ENCODE measurements around the gene KCNMB2.

DNA sequence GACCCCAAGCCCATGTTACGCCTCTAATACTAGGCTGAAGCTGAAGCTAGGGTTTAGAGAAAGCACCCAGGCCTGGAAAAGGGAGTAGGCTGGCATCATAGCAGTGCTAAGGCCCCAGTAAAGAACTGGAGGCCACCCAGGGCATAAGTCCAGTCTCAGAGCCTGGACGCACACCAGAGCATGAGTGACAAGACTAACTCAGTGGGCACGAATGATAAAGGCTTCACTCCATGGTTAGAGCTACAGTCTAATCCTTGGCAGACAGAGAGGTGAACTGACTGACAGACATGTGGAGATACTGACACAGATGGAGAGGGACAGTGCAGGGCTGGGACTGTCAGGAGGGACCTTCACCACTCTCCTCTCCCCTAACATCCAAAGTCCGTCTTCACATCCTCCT is 139.8 kb downstream of the KCNMB2 start:
- TF ChIP-seq EZH2 (IDR thresholded peaks at IDR 0.05; ENCODE audit: low read length, unreplicated experiment) (no peak), CTCF (conservative IDR thresholded peaks at IDR 0.05; ENCODE audit: low read depth, low read length) (no peak)
